Measurements from ENCODE around the gene ARHGAP8. TPM values are rescaled to one million over a fixed set of nuclear protein-coding genes. Genes with fewer than 3 reads are reported as not detected.

The ARHGAP8 gene
- total and polyA plus RNA-seq, 2 of the 13 experiments (the other 11 are each of a cell fraction or from before 2014, with no cell fraction given), result 0.07 TPM; not detected in 1

DNA sequence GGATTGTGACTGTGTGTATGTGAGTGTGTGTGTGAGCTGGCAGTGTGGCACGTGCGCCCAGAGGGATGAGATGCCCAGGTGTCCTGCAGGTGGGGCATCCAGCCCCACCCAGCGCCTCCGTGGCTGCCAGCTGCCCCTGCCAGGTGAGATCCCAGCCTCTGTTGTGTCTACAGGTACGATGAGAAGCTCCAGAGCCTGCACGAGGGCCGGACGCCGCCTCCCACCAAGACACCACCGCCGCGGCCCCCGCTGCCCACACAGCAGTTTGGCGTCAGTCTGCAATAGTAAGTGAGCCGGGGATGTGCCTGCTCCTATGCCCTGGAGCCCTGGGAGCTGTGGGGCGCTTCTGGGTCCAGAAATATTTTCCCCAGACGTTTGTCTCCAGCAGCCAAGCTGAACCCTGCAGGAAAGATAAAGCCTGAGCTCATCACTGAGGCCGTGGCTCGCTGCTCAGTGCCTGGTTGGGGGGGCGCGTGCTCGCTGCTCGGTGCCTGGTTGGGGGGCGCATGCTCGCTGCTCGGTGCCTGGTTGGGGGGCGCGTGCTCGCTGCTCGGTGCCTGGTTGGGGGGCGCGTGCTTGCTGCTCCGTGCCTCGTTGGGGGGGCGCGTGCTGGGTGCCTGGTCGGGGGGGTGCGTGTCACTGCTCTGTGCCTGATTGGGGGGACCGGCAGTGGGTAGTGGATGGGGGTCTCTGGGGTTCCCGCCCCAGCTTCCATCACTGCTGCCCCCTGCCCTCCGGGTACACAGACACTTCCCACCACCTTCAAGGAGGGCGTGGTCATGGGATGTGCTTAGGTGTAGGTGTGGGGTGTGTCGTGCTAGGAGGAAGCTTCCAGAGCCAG is 73.2 kb downstream of the ARHGAP8 start:
- Histone ChIP-seq H3K27me3 (ENCODE audit: control insufficient read depth in 1 of 2, insufficient read depth in 2 of 2, low read length in 2 of 2) (peaks cover 0 to 23% of the 10 kb centered on the region in 2 experiments; a peak in 3 of 5 replicates), H4K20me1 (ENCODE audit: insufficient read depth, low read length) (no peaks in the 10 kb centered on the region), H3K36me3 (replicated peaks in 1 of 2; ENCODE audit: control insufficient read depth in 1 of 2, insufficient read depth in 2 of 2, low read length in 2 of 2) (no peaks in the 10 kb centered on the region), H3K4me3 (replicated peaks in 1 of 3; ENCODE audit: insufficient read depth in 1 of 3, low read depth in 2 of 3, low read length in 3 of 3) (no peak overlapping the region), H3K9me3 (ENCODE audit: low read length) (no peaks in the 10 kb centered on the region), H3K4me2 (ENCODE audit: low read depth, low read length) (no peak overlapping the region), H3K79me2 (ENCODE audit: insufficient read depth, low read length) (no peaks in the 10 kb centered on the region), H2AFZ (ENCODE audit: low read length) (no peak overlapping the region), H3K27ac (ENCODE audit: extremely low read length, insufficient read depth, low read length) (no peak overlapping the region), H3K9ac (ENCODE audit: insufficient read depth, low read depth, low read length) (no peak overlapping the region), H3K4me1 (ENCODE audit: insufficient read depth, low read length) (no peaks in the 10 kb centered on the region)
- POLR2A ChIA-PET, result no interaction called here
- ATAC-seq, result no peak
- TF ChIP-seq ZNF225 (CRISPR knock-in tag; IDR thresholded peaks at IDR 0.05) (no peak), SNAPC2 (CRISPR knock-in tag; IDR thresholded peaks at IDR 0.05) (no peak), ZNF577 (CRISPR knock-in tag; IDR thresholded peaks at IDR 0.05; ENCODE audit: borderline replicate concordance, low read depth) (no peak), ZBED4 (CRISPR knock-in tag; IDR thresholded peaks at IDR 0.05; ENCODE audit: borderline replicate concordance) (no peak), ZNF12 (CRISPR knock-in tag; IDR thresholded peaks at IDR 0.05) (no peak), ZNF343 (CRISPR knock-in tag; IDR thresholded peaks at IDR 0.05) (no peak), EZH2 (conservative IDR thresholded peaks at IDR 0.05; ENCODE audit: low read depth, low read length) (no peak), ONECUT2 (CRISPR knock-in tag; IDR thresholded peaks at IDR 0.05) (no peak), REST (IDR thresholded peaks at IDR 0.05; ENCODE audit: borderline replicate concordance in 1 of 2, low read depth in 1 of 2, low read length in 2 of 2) (no peak), ZNF143 (CRISPR knock-in tag; IDR thresholded peaks at IDR 0.05) (no peak)
- TF ChIP-seq, protein P1, sequence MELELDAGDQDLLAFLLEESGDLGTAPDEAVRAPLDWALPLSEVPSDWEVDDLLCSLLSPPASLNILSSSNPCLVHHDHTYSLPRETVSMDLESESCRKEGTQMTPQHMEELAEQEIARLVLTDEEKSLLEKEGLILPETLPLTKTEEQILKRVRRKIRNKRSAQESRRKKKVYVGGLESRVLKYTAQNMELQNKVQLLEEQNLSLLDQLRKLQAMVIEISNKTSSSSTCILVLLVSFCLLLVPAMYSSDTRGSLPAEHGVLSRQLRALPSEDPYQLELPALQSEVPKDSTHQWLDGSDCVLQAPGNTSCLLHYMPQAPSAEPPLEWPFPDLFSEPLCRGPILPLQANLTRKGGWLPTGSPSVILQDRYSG (CRISPR knock-in tag; IDR thresholded peaks at IDR 0.05), result no peak
- BruUV-seq (replicated peaks), result no TSS peak
- DNase-seq (ENCODE audit: low spot score), result no peak
- intact Hi-C loops (cut with micrococcal nuclease; ENCODE audit: unreplicated experiment), result no loop called here
- 21% methylated on average over 6 of the region's 43 CpGs for WGBS (ENCODE audit: low lambda C conversion rate)
- FAIRE-seq, result no peak
- in situ Hi-C loops (cut with HindIII; ENCODE audit: extremely low pct_ligation_motif_present, low pct_unique_long_range_greater_than_20kb), result no loop called here
- CTCF ChIA-PET (ENCODE audit: low intra/inter-chr PET ratio, low total read pairs), result no interaction called here
